ENCODE results near the gene TSSK3. TPM values are rescaled to one million over a fixed set of nuclear protein-coding genes. Genes with fewer than 3 reads are reported as not detected.

TSSK3 gene
- total RNA-seq, 1 experiment from 2014 or later: 2.9 TPM

GRCh38 chr1:32392325-32392724, 30.0 kb downstream of the TSSK3 start:
- ChIA-PET POLR2A (interaction anchor here (0.6 kb wide), 1 partner anchor 667 kb away, joined by 4 read pairs; no protein-coding TSS in a partner anchor), CTCF (no interaction called here)
- H3K27ac Mint-ChIP-seq: no peak overlapping the region
- peaks cover 12% of the 10 kb centered on the region for H3K4me1 Mint-ChIP-seq
- H3K4me3 Mint-ChIP-seq: no peak overlapping the region; the same call in 1 of the 2 replicates
- peaks cover 9% of the 10 kb centered on the region for H3K36me3 Mint-ChIP-seq
- DNase-seq (ENCODE audit: low spot score) (no peak), ATAC-seq (no peak)
- peaks cover 8% of the 10 kb centered on the region for H3K9me3 Mint-ChIP-seq
- H3K27me3 Mint-ChIP-seq (ENCODE audit: low read depth): no peaks in the 10 kb centered on the region
- TF ChIP-seq GABPB1 (CRISPR knock-in tag; IDR thresholded peaks at IDR 0.05) (no peak), ETV6 (CRISPR knock-in tag; IDR thresholded peaks at IDR 0.05) (no peak), ZNF317 (CRISPR knock-in tag; IDR thresholded peaks at IDR 0.05; ENCODE audit: borderline replicate concordance, low read depth) (no peak), ZNF281 (CRISPR knock-in tag; IDR thresholded peaks at IDR 0.05) (no peak), PREB (CRISPR knock-in tag; IDR thresholded peaks at IDR 0.05; ENCODE audit: borderline replicate concordance) (no peak), ATF1 (CRISPR knock-in tag; IDR thresholded peaks at IDR 0.05) (no peak), TEAD1 (CRISPR knock-in tag; IDR thresholded peaks at IDR 0.05) (no peak), ATF6 (CRISPR knock-in tag; IDR thresholded peaks at IDR 0.05) (no peak), PRDM15 (CRISPR knock-in tag; IDR thresholded peaks at IDR 0.05) (no peak), HMGA2 (CRISPR knock-in tag; IDR thresholded peaks at IDR 0.05) (no peak), FOXP1 (CRISPR knock-in tag; IDR thresholded peaks at IDR 0.05; ENCODE audit: borderline replicate concordance) (no peak)
- TF ChIP-seq, protein P1, sequence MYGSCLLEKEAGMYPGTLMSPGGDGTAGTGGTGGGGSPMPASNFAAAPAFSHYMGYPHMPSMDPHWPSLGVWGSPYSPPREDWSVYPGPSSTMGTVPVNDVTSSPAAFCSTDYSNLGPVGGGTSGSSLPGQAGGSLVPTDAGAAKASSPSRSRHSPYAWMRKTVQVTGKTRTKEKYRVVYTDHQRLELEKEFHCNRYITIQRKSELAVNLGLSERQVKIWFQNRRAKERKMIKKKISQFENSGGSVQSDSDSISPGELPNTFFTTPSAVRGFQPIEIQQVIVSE (CRISPR knock-in tag; IDR thresholded peaks at IDR 0.05; ENCODE audit: borderline replicate concordance): no peak
- TF ChIP-seq, protein P2, sequence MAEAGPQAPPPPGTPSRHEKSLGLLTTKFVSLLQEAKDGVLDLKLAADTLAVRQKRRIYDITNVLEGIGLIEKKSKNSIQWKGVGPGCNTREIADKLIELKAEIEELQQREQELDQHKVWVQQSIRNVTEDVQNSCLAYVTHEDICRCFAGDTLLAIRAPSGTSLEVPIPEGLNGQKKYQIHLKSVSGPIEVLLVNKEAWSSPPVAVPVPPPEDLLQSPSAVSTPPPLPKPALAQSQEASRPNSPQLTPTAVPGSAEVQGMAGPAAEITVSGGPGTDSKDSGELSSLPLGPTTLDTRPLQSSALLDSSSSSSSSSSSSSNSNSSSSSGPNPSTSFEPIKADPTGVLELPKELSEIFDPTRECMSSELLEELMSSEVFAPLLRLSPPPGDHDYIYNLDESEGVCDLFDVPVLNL (CRISPR knock-in tag; IDR thresholded peaks at IDR 0.05; ENCODE audit: borderline replicate concordance, low read depth): no peak

DNA sequence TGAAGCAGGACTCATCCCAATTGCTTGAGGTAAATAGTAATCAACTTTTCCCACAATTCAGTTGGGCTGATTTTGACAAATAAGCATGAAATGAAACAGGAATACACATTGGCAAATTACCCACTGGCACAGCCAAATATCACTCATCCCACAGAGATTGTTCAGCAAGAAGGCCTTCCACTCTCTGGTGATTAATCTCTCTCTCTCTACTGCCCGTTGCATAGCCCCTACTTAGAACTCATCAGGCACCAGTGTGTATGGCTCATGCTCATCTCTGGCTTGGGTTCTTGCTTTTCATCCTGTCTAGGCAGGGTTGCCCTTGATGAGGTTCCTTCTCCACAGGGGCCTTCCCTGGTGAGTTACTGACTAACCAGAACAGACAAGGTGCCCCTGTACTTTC, 30.8 kb downstream of the TSSK3 start:
- H3K4me3 Mint-ChIP-seq: peak overlapping the region; percentile 98
- H3K36me3 Mint-ChIP-seq: peaks cover 12% of the 10 kb centered on the region
- ChIA-PET CTCF (no interaction called here), POLR2A (no interaction called here)
- DNase-seq (ENCODE audit: low spot score): no peak
- H3K4me1 Mint-ChIP-seq: peaks cover 12% of the 10 kb centered on the region
- peaks cover 10% of the 10 kb centered on the region for H3K9me3 Mint-ChIP-seq
- H3K27me3 Mint-ChIP-seq (ENCODE audit: low read depth): no peaks in the 10 kb centered on the region
- ATAC-seq: no peak
- peak overlapping the region; percentile 100 for H3K27ac Mint-ChIP-seq
- TF ChIP-seq KAT7 (CRISPR knock-in tag; IDR thresholded peaks at IDR 0.05; ENCODE audit: borderline replicate concordance) (no peak), ZNF396 (CRISPR knock-in tag; IDR thresholded peaks at IDR 0.05; ENCODE audit: borderline replicate concordance) (no peak), ESRRA (CRISPR knock-in tag; IDR thresholded peaks at IDR 0.05; ENCODE audit: borderline replicate concordance) (no peak), ATF1 (CRISPR knock-in tag; IDR thresholded peaks at IDR 0.05) (no peak), SMAD4 (CRISPR knock-in tag; IDR thresholded peaks at IDR 0.05) (no peak), ZNF532 (CRISPR knock-in tag; IDR thresholded peaks at IDR 0.05; ENCODE audit: borderline replicate concordance) (no peak), EMX1 (CRISPR knock-in tag; IDR thresholded peaks at IDR 0.05) (no peak)
